Common myeloid progenitor, CD34-positive (primary cell): Measurements from ENCODE around the gene TRERF1.

Source experiments
- CTCF ChIA-PET: fragments of 350-600 bp; sonication (Branson Sonifier 250); formaldehyde crosslinking; loops from one replicate; lab custom pipeline; 2021; ENCODE audit warnings: antibody characterized with exemption; lab: Charles Lee
- POLR2A ChIA-PET: fragments of 350-600 bp; sonication (Branson Sonifier 250); formaldehyde crosslinking; loops from one replicate; lab custom pipeline; 2021; ENCODE audit warnings: antibody characterized with exemption; lab: Charles Lee
- DNase-seq, 3 donors: peaks; one replicate each; pipeline versions ENCODE4 v3.0.0 to v3.0.0-alpha.2; 2013
- H3K27ac ChIP-seq, 2 experiments: 1 replicate in 1 of 2; 2 replicates in 1 of 2; pipeline ENCODE4 v1.7.0; 2013; ENCODE audit warnings: inconsistent platforms in 2 of 2, low read length in 2 of 2, mild to moderate bottlenecking in 2 of 2, low read depth in 1 of 2, moderate library complexity in 1 of 2; ENCODE audit not compliant: severe bottlenecking in 2 of 2, insufficient read depth in 1 of 2, poor library complexity in 1 of 2
- H3K27me3 ChIP-seq, 5 experiments: replicated peaks in 2 of 5; 1 replicate in 3 of 5; 2 replicates in 2 of 5; pipeline versions ENCODE4 v1.6.1 to v1.7.0; 2013; ENCODE audit warnings: low read length in 4 of 5, mild to moderate bottlenecking in 2 of 5, moderate library complexity in 2 of 5, inconsistent platforms in 1 of 5; ENCODE audit not compliant: insufficient read depth in 5 of 5, control insufficient read depth in 4 of 5
- H3K36me3 ChIP-seq, 4 experiments: 1 replicate in 2 of 4; 2 replicates in 2 of 4; pipeline versions ENCODE4 v1.6.1 to v1.7.0; 2013; ENCODE audit warnings: low read length in 3 of 4, control low read depth in 1 of 4, mild to moderate bottlenecking in 1 of 4; ENCODE audit not compliant: control insufficient read depth in 4 of 4, insufficient read depth in 4 of 4
- H3K4me1 ChIP-seq, 4 experiments: 1 replicate in 3 of 4; 2 replicates in 1 of 4; pipeline versions ENCODE4 v1.6.1 to v1.7.1; 2013; ENCODE audit warnings: low read length in 3 of 4, mild to moderate bottlenecking in 3 of 4, control low read depth in 1 of 4, inconsistent platforms in 1 of 4, moderate library complexity in 1 of 4; ENCODE audit not compliant: control insufficient read depth in 4 of 4, insufficient read depth in 4 of 4; ENCODE audit errors: control extremely low read depth in 1 of 4
- H3K4me3 ChIP-seq, 7 experiments: 1 replicate in 4 of 7; 2 replicates in 3 of 7; pipeline versions ENCODE4 v1.5.1 to v1.7.0; 2013; ENCODE audit warnings: mild to moderate bottlenecking in 7 of 7, low read length in 6 of 7, moderate library complexity in 6 of 7, inconsistent platforms in 2 of 7, low read depth in 2 of 7, control low read depth in 1 of 7; ENCODE audit not compliant: insufficient read depth in 4 of 7, control insufficient read depth in 1 of 7; ENCODE audit errors: extremely low read depth in 1 of 7
- H3K9me3 ChIP-seq, 5 experiments: 1 replicate in 4 of 5; 2 replicates in 1 of 5; pipeline versions ENCODE4 v1.6.1 to v1.7.1; 2013; ENCODE audit warnings: low read length in 4 of 5, mild to moderate bottlenecking in 2 of 5, inconsistent platforms in 1 of 5, low read depth in 1 of 5, moderate library complexity in 1 of 5; ENCODE audit not compliant: control insufficient read depth in 4 of 5, insufficient read depth in 2 of 5; ENCODE audit errors: control extremely low read depth in 1 of 5
- WGBS: methylation state at CpG from one replicate; pipeline ENCODE4 v1.1.5; 2013; ENCODE audit not compliant: insufficient coverage; 5-methylcytosine and 5-hydroxymethylcytosine counted together

TRERF1 gene

DNA sequence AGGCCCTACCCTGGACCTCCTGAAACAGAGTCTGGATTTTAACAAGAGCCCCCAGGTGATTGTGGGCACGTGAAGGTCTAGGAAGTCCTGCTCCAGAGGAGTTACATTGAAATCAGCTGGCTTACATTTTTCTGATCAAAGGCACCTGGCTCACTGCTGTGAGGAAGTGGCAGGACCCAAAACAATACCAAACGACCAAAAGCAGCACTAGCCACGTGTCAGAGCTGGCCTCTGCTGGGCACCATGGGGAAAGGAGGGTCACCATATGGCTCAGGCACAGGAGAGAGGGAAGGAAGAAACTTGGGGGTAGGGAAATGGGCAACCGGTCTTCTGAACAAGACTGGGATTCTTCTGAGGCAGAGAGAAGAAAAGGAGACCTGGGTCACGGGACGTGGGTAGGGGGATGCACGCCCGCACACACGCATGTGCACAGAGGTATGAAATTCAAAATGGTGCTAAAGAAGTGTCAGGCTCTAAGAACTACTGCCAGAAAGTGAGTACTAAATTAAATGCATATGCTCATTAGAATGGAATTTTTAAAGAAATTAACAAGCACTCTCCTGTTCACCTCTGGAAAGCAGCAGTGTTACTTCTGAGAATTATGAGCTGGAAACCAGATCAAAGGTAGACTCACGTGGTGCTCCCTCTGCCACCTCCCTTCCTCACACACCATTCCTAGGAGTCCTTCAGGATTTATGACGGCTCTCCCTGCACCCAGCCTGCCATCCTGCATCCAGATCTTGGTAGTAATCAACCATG, 113.6 kb downstream of the TRERF1 start:
- no peak for DNase-seq
- Histone ChIP-seq H3K4me3 (no peak overlapping the region), H3K36me3 (no peaks in the 10 kb centered on the region), H3K9me3 (no peaks in the 10 kb centered on the region), H3K4me1 (peaks cover 0 to 3% (median 0%) of the 10 kb centered on the region in 4 experiments), H3K27ac (no peak overlapping the region), H3K27me3 (no peaks in the 10 kb centered on the region)
- 95% methylated on average over 10 of the region's 11 CpGs for WGBS
- POLR2A ChIA-PET: no interaction called here
- CTCF ChIA-PET: no interaction called here

- Histone ChIP-seq H3K27ac (no peak overlapping the region), H3K36me3 (no peaks in the 10 kb centered on the region), H3K4me3 (no peak overlapping the region), H3K9me3 (no peaks in the 10 kb centered on the region), H3K27me3 (no peaks in the 10 kb centered on the region), H3K4me1 (peaks cover 0 to 4% (median 0%) of the 10 kb centered on the region in 4 experiments)
- ChIA-PET CTCF (no interaction called here), POLR2A (no interaction called here)
- DNase-seq: no peak
- 94% methylated on average over 4 of the region's 5 CpGs for WGBS
These were observed 115.3 kb downstream of the TRERF1 start for GRCh38 chr6:42336431-42336830.

DNA sequence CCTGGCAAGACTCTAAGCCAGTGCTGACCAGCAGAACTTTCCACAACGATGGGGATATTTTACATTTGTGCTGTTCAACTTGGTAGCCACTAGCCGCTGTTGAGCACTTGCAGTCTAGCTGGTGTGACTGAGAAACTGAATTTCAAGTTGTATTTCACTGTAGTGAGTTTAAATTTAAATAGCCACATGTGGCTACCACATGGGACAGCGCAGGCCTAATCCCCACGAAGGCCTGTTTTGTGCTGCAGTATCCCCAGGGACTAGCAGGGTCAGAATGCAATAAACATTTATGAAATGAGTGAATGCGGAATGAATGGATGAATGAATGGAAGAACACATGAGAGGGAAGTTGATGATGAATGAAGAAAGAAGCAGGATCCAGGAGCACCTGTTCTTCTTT, 115.8 kb downstream of the TRERF1 start:
- ChIA-PET CTCF (interaction anchor here (1.4 kb wide), 1 partner anchor 55 kb away, joined by 3 read pairs; no protein-coding TSS in a partner anchor), POLR2A (no interaction called here)
- 98% methylated on average over 5 of the region's 5 CpGs for WGBS
- H3K36me3 ChIP-seq: no peaks in the 10 kb centered on the region
- no peak overlapping the region for H3K27ac ChIP-seq
- DNase-seq: no peak
- no peaks in the 10 kb centered on the region for H3K27me3 ChIP-seq
- H3K4me3 ChIP-seq: no peak overlapping the region
- H3K4me1 ChIP-seq: peaks cover 0 to 4% (median 0%) of the 10 kb centered on the region in 4 experiments
- H3K9me3 ChIP-seq: no peaks in the 10 kb centered on the region

DNA sequence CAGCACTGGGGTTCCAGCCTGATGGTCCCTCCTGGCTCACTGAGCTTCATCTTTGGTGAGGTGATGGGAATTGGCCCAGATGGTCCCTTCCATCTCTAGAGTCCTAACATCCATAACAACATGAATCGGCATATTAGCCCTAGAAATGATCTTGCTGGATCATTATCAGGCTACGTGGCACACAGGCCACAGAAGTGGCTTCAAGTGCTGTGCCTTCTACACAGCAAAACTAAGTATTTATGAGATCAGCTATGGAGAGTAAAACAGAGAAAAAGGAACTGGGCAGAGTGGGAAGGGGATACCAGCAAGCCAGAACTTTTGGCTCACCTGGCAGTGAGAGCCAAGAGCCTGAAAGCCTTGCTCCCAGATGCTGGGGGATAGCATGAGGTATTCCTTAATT, 116.9 kb downstream of the TRERF1 start:
- ChIA-PET POLR2A (no interaction called here), CTCF (interaction anchor here (1.4 kb wide), 1 partner anchor 56 kb away, joined by 3 read pairs; no protein-coding TSS in a partner anchor)
- Histone ChIP-seq H3K36me3 (no peaks in the 10 kb centered on the region), H3K4me3 (no peak overlapping the region), H3K9me3 (no peaks in the 10 kb centered on the region), H3K4me1 (peaks cover 0 to 4% (median 0%) of the 10 kb centered on the region in 4 experiments), H3K27me3 (no peaks in the 10 kb centered on the region), H3K27ac (no peak overlapping the region)
- no peak for DNase-seq
- WGBS: no CpG with 5 or more reads among the region's 2 CpGs

DNA sequence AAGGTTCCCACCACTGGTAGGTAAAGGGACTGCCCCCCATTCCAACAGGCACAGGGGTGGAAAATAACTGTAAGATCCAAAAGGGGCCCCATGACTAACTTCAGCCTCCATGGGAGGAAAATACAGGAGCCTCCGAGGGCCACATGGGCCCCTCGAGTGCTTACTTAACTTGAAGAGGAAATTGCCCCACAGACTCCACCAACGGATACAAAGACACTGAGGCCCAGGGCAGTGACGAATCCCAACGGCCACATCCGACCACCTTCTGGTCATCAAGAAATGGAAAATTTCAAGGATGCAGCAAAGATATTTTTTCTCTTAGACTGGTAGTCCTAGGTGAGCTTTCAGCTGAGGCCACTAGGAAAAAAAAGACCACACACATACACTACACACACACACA, 118.1 kb downstream of the TRERF1 start:
- Histone ChIP-seq H3K9me3 (no peaks in the 10 kb centered on the region), H3K27me3 (no peaks in the 10 kb centered on the region), H3K4me3 (no peak overlapping the region), H3K27ac (no peak overlapping the region), H3K36me3 (no peaks in the 10 kb centered on the region), H3K4me1 (peaks cover 0 to 4% (median 0%) of the 10 kb centered on the region in 4 experiments)
- ChIA-PET CTCF (interaction anchor here (1.0 kb wide), 1 partner anchor 17 kb away, joined by 4 read pairs; no protein-coding TSS in a partner anchor), POLR2A (no interaction called here)
- 95% methylated on average over 6 of the region's 6 CpGs for WGBS
- peak in 1 of 3 donors; percentile 7 for DNase-seq

GRCh38 chr6:42332916-42333315, 118.8 kb downstream of the TRERF1 start:
- Histone ChIP-seq H3K9me3 (no peaks in the 10 kb centered on the region), H3K4me3 (no peak overlapping the region), H3K27ac (no peak overlapping the region), H3K4me1 (peaks cover 0 to 4% (median 0%) of the 10 kb centered on the region in 4 experiments), H3K27me3 (no peaks in the 10 kb centered on the region), H3K36me3 (no peaks in the 10 kb centered on the region)
- POLR2A ChIA-PET: no interaction called here
- DNase-seq: peak in 2 of 3 donors; percentile 46 to 52
- 84% methylated on average over 2 of the region's 4 CpGs for WGBS
- CTCF ChIA-PET: interaction anchor here (1.0 to 1.5 kb wide), 2 partner anchors 17 to 26 kb away, joined by 4 read pairs; no protein-coding TSS in a partner anchor

GRCh38 chr6:42331019-42331418, 120.7 kb downstream of the TRERF1 start:
- no peaks in the 10 kb centered on the region for H3K36me3 ChIP-seq
- POLR2A ChIA-PET: no interaction called here
- H3K27me3 ChIP-seq: no peaks in the 10 kb centered on the region
- H3K4me1 ChIP-seq: peaks cover 0 to 4% (median 0%) of the 10 kb centered on the region in 4 experiments
- 100% methylated on average over 2 of the region's 4 CpGs for WGBS
- no peaks in the 10 kb centered on the region for H3K9me3 ChIP-seq
- DNase-seq: no peak
- no peak overlapping the region for H3K4me3 ChIP-seq
- CTCF ChIA-PET: interaction anchor here (1.5 to 1.6 kb wide), 2 partner anchors 19 to 217 kb away, joined by 3 read pairs; no protein-coding TSS in a partner anchor
- no peak overlapping the region for H3K27ac ChIP-seq
